Inflammatory macrophage treated with lipopolysaccharide for 4 hours (primary cell): Measurements from ENCODE around the gene ZNF598.
"Not testable (repeated sequence)": the region's sequence is repeated elsewhere in the genome, so short reads cannot be mapped to it uniquely, and the experiment has no call there.

Source experiments
- DNase-seq: peaks from one replicate; pipeline ENCODE4 v3.0.0-alpha.2; 2020

The ZNF598 gene

DNA sequence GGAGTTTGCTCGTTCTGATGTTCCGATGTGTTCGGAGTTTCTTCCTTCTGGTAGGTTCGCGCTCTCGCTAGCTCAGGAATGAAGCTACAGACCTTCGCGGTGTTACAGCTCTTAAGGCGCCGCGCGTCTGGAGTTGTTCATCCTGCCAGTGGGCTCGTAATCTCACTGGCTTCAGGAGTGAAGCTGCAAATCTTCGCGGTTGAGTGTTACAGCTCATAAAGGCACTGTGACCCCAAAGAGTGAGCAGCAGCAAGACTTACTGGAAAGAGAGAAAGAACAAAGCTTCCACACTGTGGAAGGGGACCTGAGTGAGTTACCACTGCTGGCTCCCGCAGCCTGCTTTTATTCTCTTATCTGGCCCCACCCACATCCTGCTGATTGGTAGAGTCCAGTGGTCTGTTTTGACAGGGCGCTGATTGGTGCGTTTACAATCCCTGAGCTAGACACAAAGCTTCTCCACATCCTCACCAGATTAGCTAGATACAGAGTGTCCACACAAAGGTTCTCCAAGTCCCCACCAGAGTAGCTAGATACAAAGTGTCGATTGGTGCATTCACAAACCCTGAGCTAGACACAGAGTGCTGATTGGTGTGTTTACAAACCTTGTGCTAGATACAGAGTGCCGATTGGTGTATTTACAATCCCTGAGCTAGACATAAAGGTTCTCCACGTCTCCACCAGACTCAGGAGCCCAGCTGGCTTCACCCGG lies 52.0 kb downstream of the ZNF598 start:
- DNase-seq, result not testable (repeated sequence)

DNA sequence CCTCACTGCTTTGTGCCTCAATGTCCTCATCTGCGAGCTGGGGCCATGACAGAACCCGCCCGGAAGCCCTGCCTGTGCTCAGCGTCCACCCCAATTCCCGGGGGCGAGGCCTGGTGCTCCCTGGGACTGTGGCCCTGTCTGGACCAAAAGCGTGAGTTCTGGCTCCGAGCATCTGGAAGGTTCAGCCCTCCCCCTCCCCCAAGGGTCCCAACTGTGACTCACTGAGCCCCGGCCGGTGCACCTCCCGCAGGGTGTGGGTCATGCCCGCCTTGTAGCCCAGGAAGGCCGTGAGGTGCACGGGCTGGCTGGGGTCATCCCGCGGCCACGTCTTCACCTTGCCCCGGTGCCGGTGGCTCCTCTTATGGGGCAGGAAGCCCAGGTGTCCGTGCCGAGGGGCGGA lies 55.9 kb downstream of the ZNF598 start:
- DNase-seq, result no peak

DNA sequence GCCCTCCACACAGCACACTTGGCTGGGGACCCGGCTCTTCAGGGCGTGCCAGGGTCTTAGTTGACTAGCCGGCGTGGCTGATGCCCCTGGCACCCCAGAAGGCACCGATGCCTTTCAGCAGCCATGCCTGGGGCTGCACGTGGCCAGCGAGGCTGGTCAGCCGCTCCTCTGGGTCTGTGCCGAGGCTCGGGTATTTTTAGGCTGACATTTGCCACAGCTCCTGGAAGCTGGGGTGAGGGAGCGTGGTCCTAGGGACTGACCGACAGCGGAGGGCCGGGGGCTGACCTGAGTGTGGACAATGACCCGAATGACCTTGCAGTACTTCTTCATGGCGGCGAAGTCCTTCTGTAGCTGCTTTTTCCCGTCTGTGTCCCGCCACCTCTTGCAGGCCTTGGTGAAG lies 59.1 kb downstream of the ZNF598 start:
- no peak for DNase-seq

DNA sequence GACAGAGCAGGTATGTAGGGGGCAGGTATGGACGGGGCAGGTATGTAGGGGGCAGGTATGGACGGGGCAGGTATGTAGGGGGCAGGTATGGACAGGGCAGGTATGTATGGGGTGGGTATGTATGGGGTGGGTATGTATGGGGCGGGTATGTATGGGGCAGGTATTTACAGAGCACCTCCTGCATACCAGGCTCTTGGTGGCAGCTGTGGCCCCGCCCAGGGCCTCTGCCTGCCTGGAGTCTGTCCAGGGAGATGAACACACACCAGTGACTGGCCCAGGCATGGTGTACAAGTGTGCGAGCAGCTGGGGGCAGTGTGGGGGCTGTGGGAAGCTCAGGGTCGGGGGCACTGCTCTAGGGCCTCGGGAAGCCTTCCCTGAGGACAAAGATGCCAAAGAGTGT lies 59.6 kb downstream of the ZNF598 start:
- DNase-seq, result no peak

DNA sequence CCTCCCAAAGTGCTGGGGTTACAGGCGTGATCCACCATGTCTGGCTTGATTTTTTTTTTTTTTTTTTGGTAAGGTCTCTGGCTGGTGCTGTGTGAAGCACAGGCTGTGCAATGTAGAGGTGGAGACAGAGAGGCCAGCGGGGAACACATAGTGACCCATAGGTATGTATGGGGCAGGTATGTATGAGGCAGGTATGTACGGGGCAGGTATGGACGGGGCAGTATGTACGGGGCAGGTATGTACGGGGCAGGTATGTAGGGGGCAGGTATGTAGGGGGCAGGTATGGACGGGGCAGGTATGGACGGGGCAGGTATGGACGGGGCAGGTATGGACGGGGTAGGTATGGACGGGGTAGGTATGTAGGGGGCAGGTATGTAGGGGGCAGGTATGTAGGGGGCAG lies 60.1 kb downstream of the ZNF598 start:
- no peak for DNase-seq
